GM10248 (cell line): ENCODE data around the gene FAM90A1.
A peak's percentile ranks its signal among the peaks of the same experiment; 100 is the strongest.
"Not testable (repeated sequence)": the region's sequence is repeated elsewhere in the genome, so short reads cannot be mapped to it uniquely, and the experiment has no call there.

Experiments
- CTCF ChIA-PET: fragments of 300-600 bp; sonication (Branson Sonifier 250); formaldehyde crosslinking; extraction: SDS; loops from one replicate; lab custom pipeline; 2021; ENCODE audit warnings: antibody characterized with exemption; lab: Yijun Ruan, JAX
- POLR2A ChIA-PET: fragments of 350-650 bp; sonication (Branson Sonifier 250); formaldehyde crosslinking; extraction: SDS; loops from one replicate; lab custom pipeline; 2020; ENCODE audit warnings: antibody characterized with exemption; lab: Yijun Ruan, JAX
- DNase-seq: peaks from one replicate; pipeline ENCODE4 v3.0.0; 2012; ENCODE audit errors: extremely low spot score

The FAM90A1 gene

DNA sequence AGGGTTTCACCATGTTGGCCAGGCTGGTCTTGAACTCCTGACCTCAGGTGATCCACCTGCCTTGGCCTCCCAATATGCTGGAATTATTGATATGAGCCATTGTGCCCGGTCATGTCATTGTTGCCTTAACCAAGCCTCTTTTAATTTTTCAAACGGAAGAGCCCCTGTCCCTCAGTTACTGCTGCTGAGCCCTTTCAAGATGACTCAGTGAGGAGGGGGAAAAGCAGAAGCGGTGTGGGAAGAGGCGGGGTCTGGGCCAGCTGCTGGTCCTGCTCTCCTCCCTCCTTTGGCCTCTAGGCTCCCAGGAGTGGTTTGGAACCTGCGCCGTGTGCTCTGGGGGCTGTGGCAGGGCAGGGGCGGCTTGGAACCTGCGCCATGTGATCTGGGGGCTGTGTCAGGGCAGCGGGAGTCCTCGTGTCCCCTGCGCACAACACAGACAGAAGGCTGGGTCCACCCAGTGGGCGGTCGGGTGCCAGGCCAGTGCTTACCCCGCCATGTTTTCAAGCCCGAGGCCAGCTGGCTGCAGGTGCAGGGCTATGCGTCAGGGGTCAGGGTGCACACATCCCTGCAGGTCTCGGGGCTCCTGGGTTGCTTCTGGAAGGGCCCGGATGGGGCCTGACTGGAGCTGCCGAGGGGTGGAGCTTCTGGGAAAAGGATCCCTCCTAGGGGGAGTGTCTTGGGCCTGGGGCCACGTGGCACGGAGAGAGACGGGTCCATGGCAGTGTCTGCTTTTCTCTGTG lies at the start of gene FAM90A1:
Gene FAM90A1, minus strand, starts transcription at position 627 of the 740 bp plus-strand sequence. CDS start 2,786 bp downstream, outside the sequence.
- POLR2A ChIA-PET: not testable (repeated sequence)
- DNase-seq: peak; percentile 42
- CTCF ChIA-PET: interaction anchor here (1.1 kb wide), 1 partner anchor 10 kb away, joined by 3 read pairs; no protein-coding TSS in a partner anchor

DNA sequence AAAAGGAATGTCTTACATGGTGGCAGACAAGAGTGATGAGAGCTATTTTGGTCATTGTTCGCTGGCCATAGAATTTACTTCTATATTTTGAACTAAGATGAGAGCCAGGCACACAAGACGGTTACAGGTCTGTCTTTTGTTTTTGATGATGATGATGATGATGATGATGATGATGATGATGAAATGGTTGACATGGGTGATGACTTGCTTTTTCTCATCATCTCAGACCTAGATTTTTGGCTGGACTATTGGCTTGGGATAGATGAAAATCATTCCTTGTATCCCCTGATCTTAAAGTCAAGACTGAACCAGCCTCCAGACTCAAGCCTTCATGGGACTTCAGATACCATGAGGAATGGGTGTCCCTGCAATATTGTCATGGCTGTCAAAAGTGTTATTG lies 49.0 kb upstream of the FAM90A1 start:
- DNase-seq, POLR2A ChIA-PET, CTCF ChIA-PET: not testable (repeated sequence)

DNA sequence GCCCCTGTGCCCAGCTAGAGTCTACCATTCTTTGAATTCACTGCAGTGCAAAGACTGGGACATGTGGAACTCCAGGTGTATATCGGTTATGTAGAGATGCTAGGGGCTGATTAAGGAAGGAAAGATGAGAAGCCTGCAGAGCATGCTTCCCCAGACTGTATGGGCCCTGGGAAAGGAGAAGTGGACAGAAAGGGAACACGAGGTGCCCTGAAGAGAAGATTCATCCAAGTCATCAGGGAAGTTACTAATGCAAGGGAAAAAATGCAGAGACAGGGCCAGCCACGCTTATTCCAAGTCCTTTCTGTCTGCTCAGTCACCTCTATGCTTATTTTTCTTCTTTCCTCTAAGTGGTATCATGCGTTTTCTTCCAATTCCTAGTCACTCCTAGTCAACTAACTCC lies 39.3 kb upstream of the FAM90A1 start:
- CTCF ChIA-PET, POLR2A ChIA-PET, DNase-seq: not testable (repeated sequence)

GRCh38 chr12:8264236-8264635 lies 36.8 kb upstream of the FAM90A1 start:
- DNase-seq, CTCF ChIA-PET: not testable (repeated sequence)

GRCh38 chr12:8261111-8261554 lies 33.7 kb upstream of the FAM90A1 start:
- POLR2A ChIA-PET, CTCF ChIA-PET, DNase-seq: not testable (repeated sequence)

More at GRCh38 chr12:8264236-8264635, 36.8 kb upstream of the FAM90A1 start:
- POLR2A ChIA-PET: not testable (repeated sequence)

- DNase-seq, CTCF ChIA-PET, POLR2A ChIA-PET: not testable (repeated sequence)
Observed at GRCh38 chr12:8256356-8256755, 28.9 kb upstream of the FAM90A1 start.

GRCh38 chr12:8254705-8255104 lies 27.3 kb upstream of the FAM90A1 start:
- DNase-seq, POLR2A ChIA-PET, CTCF ChIA-PET: not testable (repeated sequence)

DNA sequence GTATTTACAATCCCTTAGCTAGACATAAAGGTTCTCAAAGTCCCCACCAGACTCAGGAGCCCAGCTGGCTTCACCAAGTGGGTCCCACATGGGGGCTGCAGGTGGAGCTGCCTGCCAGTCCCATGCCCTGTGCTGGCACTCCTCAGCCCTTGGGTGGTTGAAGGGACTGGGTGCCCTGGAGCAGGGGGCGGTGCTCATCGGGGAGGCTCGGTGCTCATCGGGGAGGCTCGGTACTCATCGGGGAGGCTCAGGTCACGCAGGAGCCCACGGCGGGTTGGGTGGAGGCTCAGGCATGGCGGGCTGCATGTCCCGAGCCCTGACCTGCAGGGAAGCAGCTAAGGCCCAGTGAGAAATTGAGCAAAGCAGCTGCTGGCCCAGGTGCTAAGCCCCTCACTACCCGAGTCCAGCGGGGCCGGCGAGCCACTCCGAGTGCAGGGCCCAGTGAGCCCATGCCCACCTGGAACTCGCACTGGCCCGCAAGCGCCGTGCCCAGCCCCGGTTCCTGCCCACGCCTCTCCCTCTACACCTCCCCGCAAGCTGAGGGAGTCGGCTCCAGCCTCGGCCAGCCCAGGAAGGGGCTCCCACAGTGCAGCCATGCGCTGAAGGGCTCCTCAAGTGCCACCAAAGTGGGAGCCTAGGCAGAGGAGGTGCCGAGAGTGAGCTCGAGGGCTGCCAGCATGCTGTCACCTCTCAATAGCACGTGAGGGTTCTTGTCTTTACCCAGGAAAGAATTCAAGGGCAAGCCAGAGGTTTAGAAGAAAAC lies 24.8 kb upstream of the FAM90A1 start:
- DNase-seq, CTCF ChIA-PET, POLR2A ChIA-PET: not testable (repeated sequence)

DNA sequence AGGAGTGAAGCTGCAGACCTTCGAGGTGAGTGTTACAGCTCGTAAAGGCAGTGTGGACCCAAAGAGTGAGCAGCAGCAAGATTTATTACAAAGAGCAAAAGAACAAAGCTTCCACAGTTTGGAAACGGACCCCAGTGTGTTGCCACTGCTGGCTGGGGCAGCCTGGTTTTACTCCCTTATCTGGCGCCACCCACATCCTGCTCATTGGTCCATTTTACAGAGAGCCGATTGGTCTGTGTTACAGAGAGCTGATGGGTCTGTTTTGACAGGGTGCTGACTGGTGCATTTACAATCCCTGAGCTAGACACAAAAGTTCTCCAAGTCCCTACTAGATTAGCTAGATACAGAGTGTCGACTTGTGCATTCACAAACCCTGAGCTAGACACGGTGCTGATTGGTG lies 24.2 kb upstream of the FAM90A1 start:
- POLR2A ChIA-PET, DNase-seq, CTCF ChIA-PET: not testable (repeated sequence)

- CTCF ChIA-PET, POLR2A ChIA-PET, DNase-seq: not testable (repeated sequence)
Observed at GRCh38 chr12:8246941-8247535, 19.6 kb upstream of the FAM90A1 start.

DNA sequence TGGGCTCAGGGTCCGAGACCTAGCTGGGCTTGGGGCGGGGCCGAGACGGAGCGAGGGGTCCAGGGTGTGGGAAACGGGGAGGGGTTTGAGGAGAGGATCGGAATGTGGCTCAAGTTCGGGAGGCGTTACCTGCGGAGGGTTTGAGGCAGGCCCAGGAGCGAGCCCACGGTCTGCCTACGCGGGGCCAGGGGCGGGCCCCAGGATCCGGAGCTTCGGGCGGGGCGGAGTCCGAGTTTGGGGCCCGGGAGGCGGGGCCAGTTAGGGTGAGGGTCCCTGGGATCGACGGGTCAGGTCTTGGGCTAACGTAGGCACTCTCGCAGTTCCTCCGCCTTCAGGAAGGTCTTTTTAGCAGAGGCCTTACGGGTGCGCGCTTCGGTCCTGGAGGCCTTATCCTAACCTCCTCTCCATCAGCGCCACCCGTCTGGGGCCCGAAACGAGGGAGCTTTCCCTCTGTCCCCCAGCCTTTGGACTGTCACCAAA lies 16.3 kb upstream of the FAM90A1 start:
- CTCF ChIA-PET: interaction anchor here (2.1 kb wide), 1 partner anchor 12 kb away, joined by 8 read pairs; no protein-coding TSS in a partner anchor

GRCh38 chr12:8242880-8243681 lies 15.7 kb upstream of the FAM90A1 start:
- DNase-seq: peak; percentile 88
- CTCF ChIA-PET: interaction anchor here (2.1 kb wide), 1 partner anchor 11 kb away, joined by 8 read pairs; no protein-coding TSS in a partner anchor
- POLR2A ChIA-PET: interaction anchor here (0.6 kb wide), 1 partner anchor 307 kb away, joined by 3 read pairs; no protein-coding TSS in a partner anchor

More for the DNA sequence above, 16.3 kb upstream of the FAM90A1 start:
- DNase-seq: peak; percentile 21
- POLR2A ChIA-PET: interaction anchor here (0.6 kb wide), 1 partner anchor 307 kb away, joined by 3 read pairs; no protein-coding TSS in a partner anchor

GRCh38 chr12:8242622-8242879 lies 15.1 kb upstream of the FAM90A1 start:
- CTCF ChIA-PET: interaction anchor here (2.1 kb wide), 1 partner anchor 11 kb away, joined by 8 read pairs; no protein-coding TSS in a partner anchor
- POLR2A ChIA-PET, DNase-seq: not testable (repeated sequence)

- CTCF ChIA-PET: interaction anchor here (2.1 kb wide), 1 partner anchor 10 kb away, joined by 8 read pairs; no protein-coding TSS in a partner anchor
- POLR2A ChIA-PET, DNase-seq: not testable (repeated sequence)
Observed at GRCh38 chr12:8241917-8242621, 14.7 kb upstream of the FAM90A1 start.

DNA sequence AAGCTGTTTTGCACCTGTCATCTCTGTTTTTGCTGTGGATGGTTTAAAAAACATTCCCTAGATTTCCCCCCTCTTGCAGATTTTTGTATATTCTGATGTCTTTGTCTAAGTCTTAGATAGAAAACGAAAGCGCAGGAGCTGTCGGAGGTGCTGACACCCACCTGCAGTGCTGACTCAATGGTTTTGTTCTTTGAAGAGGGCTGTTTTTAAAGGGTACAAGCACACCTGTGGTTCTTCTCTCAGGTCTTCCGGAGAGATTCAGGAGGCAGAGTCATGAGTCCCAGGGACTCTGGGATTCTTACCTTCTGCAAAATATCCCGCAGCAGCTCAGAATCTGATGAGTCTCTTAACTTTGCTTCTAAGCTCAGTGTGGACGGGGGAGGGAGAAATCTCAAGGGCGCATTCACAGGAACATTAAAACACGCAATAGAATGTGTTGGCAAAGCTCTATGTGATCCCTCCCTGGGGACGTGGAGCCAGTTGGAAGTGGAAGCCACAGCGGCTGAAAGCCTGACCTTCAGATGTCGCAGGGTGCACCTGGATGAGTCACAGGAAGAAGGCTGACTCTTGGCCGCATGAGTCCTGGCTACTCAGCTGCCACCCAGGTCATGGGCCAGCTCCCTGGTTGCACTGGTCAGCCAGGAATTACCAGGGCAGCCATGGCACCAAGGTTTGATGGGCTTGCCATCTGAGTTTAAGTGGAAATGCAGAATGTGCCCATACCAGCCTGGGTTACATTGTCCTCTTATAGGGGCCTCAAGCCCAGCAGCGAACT lies 13.1 kb upstream of the FAM90A1 start:
- POLR2A ChIA-PET, CTCF ChIA-PET: not testable (repeated sequence)

DNA sequence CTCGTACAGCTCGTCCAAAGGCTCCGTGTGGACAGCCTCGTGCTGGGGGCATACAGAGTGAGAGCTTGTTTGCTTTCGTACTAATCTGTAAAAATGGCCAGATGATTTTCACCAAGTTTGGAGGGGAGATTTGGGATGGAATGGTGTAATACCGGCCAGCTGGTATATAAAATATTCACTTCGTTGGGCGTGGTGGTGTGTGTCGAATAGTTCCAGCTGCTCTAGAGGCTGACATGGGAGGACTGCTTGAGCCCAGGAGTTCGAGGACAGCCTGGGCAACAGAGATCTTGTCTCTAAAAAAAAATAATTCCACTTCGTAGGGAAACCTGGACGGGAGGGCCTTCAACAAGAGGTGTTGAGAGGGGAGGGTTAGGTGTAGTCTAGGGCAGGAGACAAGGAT lies 9.6 kb upstream of the FAM90A1 start:
- POLR2A ChIA-PET, DNase-seq: not testable (repeated sequence)
- CTCF ChIA-PET: interaction anchor here (0.7 to 2.5 kb wide), 5 partner anchors 10 to 243 kb away, joined by 3 to 6 read pairs (median 3); no protein-coding TSS in a partner anchor

More for the DNA sequence above, 13.1 kb upstream of the FAM90A1 start:
- DNase-seq: not testable (repeated sequence)
